ENCODE results near the gene DNAH10.

DNA sequence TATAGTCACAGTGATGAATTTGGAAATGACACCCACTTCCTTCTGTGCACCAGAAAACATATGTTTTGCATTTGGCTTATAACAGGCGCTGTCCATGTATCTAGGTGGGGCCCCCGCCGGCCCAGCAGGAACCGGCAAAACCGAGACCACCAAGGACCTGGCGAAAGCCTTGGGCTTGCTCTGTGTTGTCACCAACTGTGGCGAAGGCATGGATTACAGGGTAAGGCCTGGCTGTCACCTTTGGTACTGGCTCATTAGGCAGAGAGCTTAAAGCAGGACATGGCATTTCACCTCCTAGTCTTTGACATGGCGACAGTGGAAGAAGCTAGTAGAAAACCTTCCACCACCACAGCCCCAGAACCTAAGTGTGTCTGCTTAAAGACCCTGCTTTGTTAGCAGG lies 85.8 kb downstream of the DNAH10 start:
- TF ChIP-seq, protein P1, sequence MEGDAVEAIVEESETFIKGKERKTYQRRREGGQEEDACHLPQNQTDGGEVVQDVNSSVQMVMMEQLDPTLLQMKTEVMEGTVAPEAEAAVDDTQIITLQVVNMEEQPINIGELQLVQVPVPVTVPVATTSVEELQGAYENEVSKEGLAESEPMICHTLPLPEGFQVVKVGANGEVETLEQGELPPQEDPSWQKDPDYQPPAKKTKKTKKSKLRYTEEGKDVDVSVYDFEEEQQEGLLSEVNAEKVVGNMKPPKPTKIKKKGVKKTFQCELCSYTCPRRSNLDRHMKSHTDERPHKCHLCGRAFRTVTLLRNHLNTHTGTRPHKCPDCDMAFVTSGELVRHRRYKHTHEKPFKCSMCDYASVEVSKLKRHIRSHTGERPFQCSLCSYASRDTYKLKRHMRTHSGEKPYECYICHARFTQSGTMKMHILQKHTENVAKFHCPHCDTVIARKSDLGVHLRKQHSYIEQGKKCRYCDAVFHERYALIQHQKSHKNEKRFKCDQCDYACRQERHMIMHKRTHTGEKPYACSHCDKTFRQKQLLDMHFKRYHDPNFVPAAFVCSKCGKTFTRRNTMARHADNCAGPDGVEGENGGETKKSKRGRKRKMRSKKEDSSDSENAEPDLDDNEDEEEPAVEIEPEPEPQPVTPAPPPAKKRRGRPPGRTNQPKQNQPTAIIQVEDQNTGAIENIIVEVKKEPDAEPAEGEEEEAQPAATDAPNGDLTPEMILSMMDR (conservative IDR thresholded peaks at IDR 0.05): no peak
- TF ChIP-seq ZFX (IDR thresholded peaks at IDR 0.05): no peak

Measured in C4-2B (cell line).